NCI-H446 (cell line): ENCODE measurements around the gene PATE1.
"Not testable (repeated sequence)": the region's sequence is repeated elsewhere in the genome, so short reads cannot be mapped to it uniquely, and the experiment has no call there.

ENCODE experiments used
- DNase-seq, 2 experiments: peaks; one replicate each; lab custom pipeline; 2025; lab: John Stamatoyannopoulos, UW

The PATE1 gene, protein sequence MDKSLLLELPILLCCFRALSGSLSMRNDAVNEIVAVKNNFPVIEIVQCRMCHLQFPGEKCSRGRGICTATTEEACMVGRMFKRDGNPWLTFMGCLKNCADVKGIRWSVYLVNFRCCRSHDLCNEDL

DNA sequence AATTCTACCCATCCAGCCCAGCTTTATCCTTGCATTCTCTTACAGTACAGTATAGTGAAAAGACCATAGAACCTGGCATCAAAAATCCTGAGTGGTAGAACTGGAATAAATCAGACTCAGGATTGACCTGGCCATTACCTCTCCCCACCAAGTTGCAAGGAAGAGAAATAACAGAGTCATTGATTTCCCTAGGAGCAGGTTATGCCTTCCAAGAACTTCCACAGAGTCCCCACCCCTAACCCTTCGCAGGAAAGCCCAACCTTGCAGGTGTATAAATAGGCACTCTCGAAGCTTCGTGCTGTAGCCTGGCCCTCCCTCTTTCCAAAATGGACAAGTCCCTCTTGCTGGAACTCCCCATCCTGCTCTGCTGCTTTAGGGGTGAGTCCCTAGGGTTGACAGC lies at the start of gene PATE1:
PATE1 (plus strand) TSS at position 301 of the 400 bp plus-strand sequence; CDS start at position 327, 26 bp downstream.
- DNase-seq, result no peak

DNA sequence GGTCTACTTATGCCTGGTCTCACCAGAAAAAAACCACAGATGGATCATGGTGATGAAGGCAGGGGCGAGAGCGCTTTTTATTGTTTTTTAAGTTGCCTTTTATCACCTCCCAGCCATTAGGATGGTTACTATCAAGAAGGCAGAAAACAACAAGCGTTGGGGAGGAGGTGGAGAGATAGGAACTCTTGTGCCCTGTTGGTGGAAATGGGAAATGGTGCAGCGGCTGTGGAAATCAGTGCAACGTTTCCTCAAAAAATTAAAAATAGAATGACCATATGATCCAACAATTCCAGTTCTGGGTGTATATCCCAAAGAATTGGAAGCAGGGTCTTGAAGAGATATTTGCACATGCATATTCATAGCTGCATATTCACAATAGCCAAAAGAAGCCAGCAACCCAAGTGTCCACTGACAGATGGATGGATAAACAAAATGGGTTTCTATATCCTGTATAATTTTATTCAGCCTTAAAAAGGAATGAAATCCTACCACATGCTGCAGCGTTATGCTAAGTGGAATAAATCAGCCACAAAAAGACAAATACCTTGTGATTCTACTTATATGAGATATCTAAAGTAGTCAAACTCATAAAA lies 45.0 kb upstream of the PATE1 start:
- DNase-seq, result no peak

GRCh38 chr11:125701858-125702621 lies 44.0 kb upstream of the PATE1 start:
- no peak for DNase-seq

- not testable (repeated sequence) for DNase-seq
These were observed 41.4 kb upstream of the PATE1 start for GRCh38 chr11:125704686-125705085.

DNA sequence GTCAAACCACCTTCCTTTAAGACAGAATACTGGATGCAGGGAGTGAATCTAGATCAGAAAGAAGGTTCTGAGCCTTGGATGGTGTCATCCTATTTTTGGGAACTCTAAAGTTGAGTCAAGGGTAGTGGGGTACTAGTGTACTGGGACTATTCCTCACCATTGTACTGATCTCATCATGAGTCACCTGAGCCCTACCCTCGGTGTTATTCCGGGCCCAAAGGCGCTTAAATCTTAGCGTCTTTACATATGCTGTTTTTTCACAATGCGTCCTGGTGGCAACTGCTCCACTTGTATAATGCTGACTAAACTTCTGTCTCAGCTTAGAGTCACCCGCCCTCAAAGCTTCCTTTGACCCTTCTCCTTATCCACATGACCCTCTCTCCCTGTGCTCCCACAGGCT lies 25.3 kb upstream of the PATE1 start:
- no peak for DNase-seq

DNA sequence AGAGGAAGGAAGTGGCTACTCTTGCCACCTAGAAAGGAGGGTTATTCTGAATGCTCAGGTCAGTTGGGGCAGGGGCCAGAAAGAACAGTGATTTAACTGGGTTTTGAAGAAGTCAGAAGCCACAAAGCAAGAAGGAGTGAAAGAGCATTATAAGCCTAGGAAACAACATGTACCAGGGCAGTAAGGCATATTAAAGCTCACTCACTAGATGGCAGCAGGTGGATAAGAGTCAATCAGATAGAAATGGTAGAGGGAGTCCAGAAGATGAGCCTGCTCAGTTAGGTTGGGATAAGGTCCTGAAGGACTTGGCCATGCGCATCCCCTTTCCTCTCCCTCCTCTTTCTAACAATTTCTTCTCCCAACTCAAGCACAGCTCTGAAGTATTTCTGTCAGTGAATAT lies 22.0 kb upstream of the PATE1 start:
- peak in 1 of 2 experiments; percentile 9 for DNase-seq

DNA sequence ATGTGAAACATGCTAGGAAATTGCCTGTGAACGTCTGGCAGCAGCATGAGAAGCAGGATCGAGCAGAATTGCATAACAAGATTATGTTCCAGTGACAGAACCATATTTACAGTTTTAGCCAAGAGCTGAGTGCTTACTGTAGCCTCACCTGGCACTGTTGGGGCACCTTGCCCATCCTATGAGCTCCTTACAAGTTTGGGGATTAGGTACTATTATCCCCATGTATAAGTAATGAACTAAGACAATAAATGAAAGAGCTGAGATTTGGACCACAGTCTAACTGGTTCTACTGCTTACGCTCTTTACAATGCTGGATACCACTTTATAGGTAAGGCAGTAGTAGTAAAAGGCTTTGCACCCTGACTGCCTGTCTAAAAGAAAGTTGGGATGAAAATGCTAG lies 17.1 kb upstream of the PATE1 start:
- no peak for DNase-seq

DNA sequence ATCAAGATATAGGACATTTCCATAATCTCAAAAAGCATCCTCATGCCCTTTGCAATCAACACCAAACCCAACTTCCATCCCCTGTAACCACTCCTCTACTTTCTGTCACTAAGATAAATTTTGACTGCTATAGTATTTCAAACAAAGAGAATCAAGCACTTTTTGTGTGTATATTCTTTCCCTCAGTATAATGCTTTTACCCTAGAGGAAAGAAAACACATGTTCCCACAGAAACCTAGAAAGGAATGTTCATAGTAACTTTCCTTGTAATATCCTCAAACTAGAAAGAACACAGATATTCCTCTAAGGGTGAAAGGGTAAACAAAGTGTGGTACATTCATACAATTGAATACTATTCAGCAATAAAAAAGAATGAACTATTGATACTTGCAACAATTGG lies 5.5 kb upstream of the PATE1 start:
- DNase-seq, result no peak

DNA sequence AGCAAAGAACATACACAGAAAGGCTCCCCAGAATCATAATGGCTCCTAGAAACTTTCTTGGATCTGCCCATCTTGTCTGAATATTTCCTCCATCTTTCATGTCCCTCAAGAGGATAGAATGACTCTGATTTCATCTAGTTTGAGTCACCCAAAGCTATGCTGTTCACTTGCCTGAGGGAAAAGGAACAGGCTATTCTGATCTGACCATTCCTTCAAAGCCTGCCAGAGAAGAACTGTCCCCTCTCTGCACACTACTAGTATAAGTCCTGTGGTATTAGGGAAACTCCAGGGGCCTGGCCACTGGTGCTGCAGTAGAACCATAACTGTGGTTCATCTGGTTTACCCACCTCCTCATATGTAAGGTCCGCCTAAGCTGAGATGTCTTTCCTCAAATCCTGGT lies 2.4 kb upstream of the PATE1 start:
- no peak for DNase-seq

GRCh38 chr11:125750629-125751028 lies 4.5 kb downstream of the PATE1 start:
- no peak for DNase-seq

- no peak for DNase-seq
These were observed 10.0 kb downstream of the PATE1 start for GRCh38 chr11:125756050-125756449.

DNA sequence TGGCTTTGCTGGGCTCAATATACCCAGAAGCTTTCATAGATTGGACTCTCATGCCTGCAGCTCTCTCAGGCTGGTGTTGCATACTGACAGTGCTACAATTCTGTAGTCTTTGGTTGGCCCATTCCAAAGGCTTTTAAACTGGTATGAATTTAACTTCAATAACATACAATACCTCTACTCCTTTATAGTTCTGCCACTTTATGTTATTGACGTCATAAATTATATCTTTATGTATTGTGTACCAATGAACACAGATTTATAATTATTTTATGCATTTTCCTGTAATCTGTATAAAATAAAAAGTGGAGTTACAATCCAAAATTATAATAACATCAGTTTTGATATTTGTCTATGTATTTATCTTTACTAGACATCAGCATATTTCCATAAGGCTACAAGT lies 16.4 kb downstream of the PATE1 start:
- no peak for DNase-seq

- no peak for DNase-seq
These were observed 17.4 kb downstream of the PATE1 start for GRCh38 chr11:125763483-125763882.

GRCh38 chr11:125766251-125766650 lies 20.2 kb downstream of the PATE1 start:
- DNase-seq, result no peak

DNA sequence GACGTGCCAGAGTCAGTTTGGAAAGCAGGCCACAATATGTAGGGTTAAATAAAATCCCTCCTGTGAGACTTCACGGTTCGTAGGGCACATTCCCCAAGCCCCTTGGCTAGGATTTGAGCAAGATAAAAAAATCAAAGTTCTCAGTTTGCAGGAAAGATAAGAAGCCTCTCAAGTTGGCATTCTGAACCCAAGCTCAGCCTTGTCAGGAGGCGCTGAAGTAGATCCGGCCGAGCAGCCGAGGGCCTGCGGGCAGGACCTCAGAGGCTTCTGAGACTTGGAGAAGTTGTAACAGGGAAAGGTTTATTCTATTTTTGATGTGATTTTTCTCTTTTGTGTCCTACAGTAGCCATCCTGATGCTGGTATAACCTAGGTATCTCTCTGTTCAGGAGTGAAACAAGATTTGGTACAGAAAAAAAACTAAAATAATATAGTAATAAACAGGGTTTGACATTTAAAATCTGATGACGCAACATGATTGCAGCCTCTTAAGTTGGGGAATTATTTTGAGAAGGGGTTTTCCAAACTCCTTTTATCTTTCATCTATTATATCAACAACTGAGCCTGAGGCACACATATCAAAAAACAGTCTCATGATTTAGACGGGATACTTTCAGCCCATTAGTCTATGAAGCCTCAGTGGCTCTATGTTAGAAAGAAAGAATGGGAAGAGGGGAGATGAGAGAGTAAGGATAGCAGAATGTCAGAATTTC lies 22.4 kb downstream of the PATE1 start:
- DNase-seq, result no peak

- no peak for DNase-seq
These were observed 24.5 kb downstream of the PATE1 start for GRCh38 chr11:125770583-125770982.

DNA sequence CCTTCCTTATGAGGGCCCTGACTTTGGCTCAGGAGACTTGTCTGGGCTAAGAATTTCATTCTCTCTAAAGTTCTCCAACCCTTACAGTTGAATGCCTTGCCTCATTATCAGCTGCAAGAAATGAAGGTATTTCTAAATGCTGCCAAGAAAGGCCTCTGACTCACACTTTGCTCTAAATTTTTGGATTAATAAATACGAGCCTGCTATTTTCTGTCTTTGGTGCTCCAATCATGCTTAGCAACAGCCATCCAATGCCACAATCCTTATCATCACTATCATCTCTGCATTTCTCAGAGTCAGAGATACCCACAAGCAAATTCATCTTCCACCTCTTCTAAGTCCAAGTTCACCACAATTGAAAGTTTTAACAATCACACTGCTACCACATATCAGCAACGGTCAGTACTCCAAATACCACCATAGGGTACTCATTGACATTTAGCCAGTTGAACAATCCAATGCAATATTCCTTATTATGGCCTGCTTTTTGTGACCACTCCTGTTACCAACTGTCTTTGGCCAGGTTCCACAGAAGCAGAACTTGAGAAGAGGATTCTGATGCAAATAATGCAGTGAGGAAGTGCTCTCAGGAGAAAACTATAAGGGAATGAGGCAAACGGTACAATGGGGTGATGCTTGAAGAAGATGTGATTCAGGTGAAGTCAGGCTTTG lies 26.9 kb downstream of the PATE1 start:
- DNase-seq, result no peak

DNA sequence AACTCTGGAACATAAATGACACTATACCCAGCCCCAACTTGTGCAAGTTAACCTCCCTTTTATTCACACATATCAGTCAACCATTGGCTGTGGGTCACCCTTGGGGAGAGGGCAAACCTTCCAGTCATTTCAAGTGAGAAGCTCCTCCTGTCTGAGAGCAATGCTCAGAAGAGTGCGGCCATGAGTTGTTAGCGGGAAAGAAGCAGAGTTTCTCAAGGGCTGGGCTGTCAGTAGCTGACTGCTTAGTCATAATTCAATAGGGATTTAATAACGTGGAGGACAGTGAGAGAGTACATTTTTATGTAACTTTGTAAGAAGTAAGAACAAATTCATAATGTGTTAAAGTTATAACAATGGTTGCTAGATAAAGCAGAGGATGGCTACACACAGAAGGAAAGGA lies 27.4 kb downstream of the PATE1 start:
- DNase-seq, result no peak

- DNase-seq, result no peak
These were observed 31.2 kb downstream of the PATE1 start for GRCh38 chr11:125777309-125777708.

DNA sequence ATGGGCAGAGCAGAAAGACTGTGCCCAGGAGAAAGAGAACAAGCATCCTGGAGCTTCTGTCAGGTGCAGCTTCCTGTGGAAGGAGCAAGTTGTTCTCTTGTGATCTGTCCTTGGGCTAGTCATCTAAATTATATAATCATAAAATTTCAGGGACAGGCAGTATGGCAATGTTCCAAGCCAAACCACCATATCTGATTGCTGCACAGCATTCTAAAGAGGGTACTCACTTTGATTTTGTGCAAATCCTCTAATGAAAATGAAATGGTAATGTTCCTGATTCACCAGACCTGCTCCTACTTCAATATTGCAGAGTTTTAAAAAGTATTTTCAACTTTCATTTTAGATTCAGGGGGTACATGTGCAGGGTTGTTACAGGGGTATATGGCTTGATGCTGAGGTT lies 32.6 kb downstream of the PATE1 start, which contains the start of gene PATE2:
PATE2 (minus strand) TSS at position 101 of the 400 bp plus-strand sequence; CDS start at position 46, 55 bp downstream.
- DNase-seq, result no peak

GRCh38 chr11:125784678-125785077 lies 38.6 kb downstream of the PATE1 start:
- DNase-seq, result no peak

DNA sequence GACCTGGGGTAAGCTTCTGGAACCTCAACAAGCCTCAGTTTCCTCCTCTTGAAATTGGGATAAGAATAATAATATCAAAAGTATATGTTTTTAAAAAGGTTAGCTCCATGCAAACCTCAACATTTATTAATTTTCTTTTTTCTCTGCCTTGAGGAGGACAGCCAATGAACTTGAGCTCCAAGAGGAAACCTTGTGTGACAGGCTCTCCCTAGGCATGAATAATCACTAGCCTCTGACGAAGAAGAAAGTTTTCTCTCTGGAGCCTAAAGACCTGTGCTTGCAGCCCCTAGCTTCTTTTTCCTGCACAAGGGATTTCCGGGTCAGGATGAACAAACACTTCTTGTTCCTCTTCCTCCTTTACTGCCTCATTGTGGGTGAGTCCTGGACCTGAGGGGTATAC lies 41.7 kb downstream of the PATE1 start, which contains the start of gene PATE3:
PATE3 (plus strand) TSS at position 301 of the 400 bp plus-strand sequence; CDS start at position 326, 25 bp downstream.
- no peak for DNase-seq
